H1 (cell line): ENCODE data around the gene OTOGL. TPM values are rescaled to one million over a fixed set of nuclear protein-coding genes. Genes with fewer than 3 reads are reported as not detected.
"Not testable (repeated sequence)": the region's sequence is repeated elsewhere in the genome, so short reads cannot be mapped to it uniquely, and the experiment has no call there.

ENCODE experiments used
- CTCF ChIA-PET: fragments of 300-600 bp; sonication (Branson Sonifier 250); formaldehyde crosslinking; loops from one replicate; lab custom pipeline; 2021; ENCODE audit not compliant: partially characterized antibody; lab: Charles Lee
- POLR2A ChIA-PET: fragments of 300-600 bp; sonication (Branson Sonifier 250); formaldehyde crosslinking; loops from one replicate; lab custom pipeline; 2021; ENCODE audit warnings: inconsistent platforms; ENCODE audit not compliant: partially characterized antibody; lab: Charles Lee
- DNase-seq, 2 experiments: peaks; one replicate each; pipeline versions ENCODE4 v3.0.0 to v3.0.0-alpha.2; 2010 to 2022; ENCODE audit warnings: low spot score in 2 of 2, low read depth in 1 of 2, mixed read lengths in 1 of 2
- FAIRE-seq: peaks from 2 replicates; lab custom pipeline; 2011; peaks lifted over from hg19 to GRCh38; lab: Jason Lieb, UNC
- H2AFZ ChIP-seq: 2 replicates; pipeline ENCODE4 v1.8.1; 2012; ENCODE audit warnings: low read length, inconsistent platforms
- H2AK5ac ChIP-seq: 2 replicates; pipeline ENCODE4 v1.6.1; 2013; ENCODE audit warnings: low read depth, low read length
- H2BK120ac ChIP-seq: replicated peaks from 2 replicates; pipeline ENCODE3; 2013; ENCODE audit warnings: low read depth, low read length, inconsistent platforms
- H2BK12ac ChIP-seq: 2 replicates; pipeline ENCODE4 v1.6.1; 2013; ENCODE audit warnings: low read depth, low read length
- H2BK15ac ChIP-seq: 2 replicates; pipeline ENCODE4 v1.6.1; 2013; ENCODE audit warnings: low read length
- H2BK20ac ChIP-seq: 2 replicates; pipeline ENCODE4 v1.6.1; 2013; ENCODE audit warnings: low read length
- H2BK5ac ChIP-seq: 2 replicates; pipeline ENCODE4 v1.6.1; 2013; ENCODE audit warnings: low read depth, low read length
- H3K14ac ChIP-seq: 2 replicates; pipeline ENCODE4 v1.6.1; 2013; ENCODE audit warnings: inconsistent platforms; ENCODE audit not compliant: insufficient read length
- H3K18ac ChIP-seq: 2 replicates; pipeline ENCODE4 v1.6.1; 2013; ENCODE audit warnings: low read length; ENCODE audit errors: extremely low read depth
- H3K23ac ChIP-seq: 2 replicates; pipeline ENCODE4 v1.6.1; 2013; ENCODE audit warnings: inconsistent platforms; ENCODE audit not compliant: insufficient read length
- H3K23me2 ChIP-seq: 2 replicates; pipeline ENCODE4 v1.6.1; 2013; ENCODE audit warnings: low read depth, low read length
- H3K27ac ChIP-seq: 2 replicates; pipeline ENCODE4 v1.6.1; 2011; ENCODE audit warnings: low read depth, low read length, inconsistent platforms
- H3K27me3 ChIP-seq, 4 experiments: replicated peaks in 1 of 4; 1 replicate in 1 of 4; 2 replicates in 3 of 4; pipeline versions ENCODE4 v1.6.1 to v1.8.1; 2011 to 2013; ENCODE audit warnings: low read length in 3 of 4, mild to moderate bottlenecking in 3 of 4, inconsistent platforms in 2 of 4, mixed read lengths in 2 of 4, moderate library complexity in 1 of 4; ENCODE audit not compliant: control insufficient read depth in 3 of 4, insufficient read depth in 3 of 4; ENCODE audit errors: extremely low read depth in 1 of 4
- H3K36me3 ChIP-seq, 4 experiments: 2 replicates each; pipeline versions ENCODE4 v1.6.1 to v1.8.1; 2011 to 2013; ENCODE audit warnings: mild to moderate bottlenecking in 4 of 4, low read length in 3 of 4, moderate library complexity in 2 of 4, control low read depth in 1 of 4, inconsistent platforms in 1 of 4; ENCODE audit not compliant: insufficient read depth in 4 of 4, control insufficient read depth in 2 of 4
- H3K4ac ChIP-seq: replicated peaks from 2 replicates; pipeline ENCODE3; 2013; ENCODE audit warnings: low read length, low read depth, mixed read lengths, inconsistent platforms; ENCODE audit not compliant: insufficient read length
- H3K4me1 ChIP-seq, 4 experiments: replicated peaks in 1 of 4; 1 replicate in 1 of 4; 2 replicates in 3 of 4; pipeline versions ENCODE4 v1.6.1 to v1.8.1; 2011 to 2013; ENCODE audit warnings: low read length in 3 of 4, inconsistent platforms in 2 of 4, mixed read lengths in 1 of 4; ENCODE audit not compliant: insufficient read depth in 4 of 4, control insufficient read depth in 3 of 4
- H3K4me2 ChIP-seq, 2 experiments: 2 replicates each; pipeline versions ENCODE4 v1.6.1 to v1.8.1; 2011 to 2013; ENCODE audit warnings: low read depth in 2 of 2, low read length in 2 of 2, control low read depth in 1 of 2, inconsistent platforms in 1 of 2, mild to moderate bottlenecking in 1 of 2; ENCODE audit not compliant: insufficient read depth in 1 of 2
- H3K4me3 ChIP-seq, 4 experiments: fragments of 200-600, 300-600 bp in 1 of 4; sonication (generic), shearing (Covaris generic), sonication (Bioruptor Twin) in 1 of 4; 2 replicates each; pipeline versions ENCODE4 v1.5.1 to v1.8.1; 2011 to 2016; ENCODE audit warnings: low read length in 4 of 4, low read depth in 3 of 4, control low read depth in 2 of 4, inconsistent platforms in 2 of 4, mild to moderate bottlenecking in 2 of 4, mixed read lengths in 1 of 4, moderate library complexity in 1 of 4; ENCODE audit not compliant: insufficient read depth in 2 of 4; ENCODE audit errors: extremely low read depth in 1 of 4
- H3K56ac ChIP-seq: replicated peaks from 2 replicates; pipeline ENCODE3; 2013; ENCODE audit warnings: low read depth, mild to moderate bottlenecking, mixed read lengths, low read length, inconsistent platforms; ENCODE audit not compliant: insufficient read length
- H3K79me1 ChIP-seq: 2 replicates; pipeline ENCODE4 v1.6.1; 2013; ENCODE audit warnings: low read depth, low read length, control low read depth
- H3K79me2 ChIP-seq, 2 experiments: 2 replicates each; pipeline versions ENCODE4 v1.6.1 to v1.8.1; 2012 to 2013; ENCODE audit warnings: low read length in 2 of 2, mild to moderate bottlenecking in 2 of 2, inconsistent platforms in 1 of 2; ENCODE audit not compliant: insufficient read depth in 2 of 2, control insufficient read depth in 1 of 2
- H3K9ac ChIP-seq, 4 experiments: replicated peaks in 1 of 4; 1 replicate in 1 of 4; 2 replicates in 3 of 4; pipeline versions ENCODE4 v1.6.1 to v1.8.1; 2011 to 2013; ENCODE audit warnings: low read depth in 3 of 4, low read length in 3 of 4, control low read depth in 2 of 4, mild to moderate bottlenecking in 2 of 4, moderate library complexity in 2 of 4, inconsistent platforms in 1 of 4; ENCODE audit errors: extremely low read depth in 1 of 4
- H3K9me3 ChIP-seq, 2 experiments: 2 replicates each; pipeline versions ENCODE4 v1.6.1 to v1.8.1; 2012 to 2013; ENCODE audit warnings: mild to moderate bottlenecking in 2 of 2, moderate library complexity in 2 of 2, control low read depth in 1 of 2, inconsistent platforms in 1 of 2, low read depth in 1 of 2, low read length in 1 of 2, mixed read lengths in 1 of 2; ENCODE audit not compliant: insufficient read depth in 2 of 2
- H4K20me1 ChIP-seq, 2 experiments: replicated peaks in 1 of 2; 2 replicates each; pipeline versions ENCODE3 to v1.8.1; 2011 to 2013; ENCODE audit warnings: inconsistent platforms in 2 of 2, low read length in 2 of 2, mild to moderate bottlenecking in 1 of 2; ENCODE audit not compliant: insufficient read depth in 2 of 2, control insufficient read depth in 1 of 2
- H4K5ac ChIP-seq: 2 replicates; pipeline ENCODE4 v1.6.1; 2013; ENCODE audit warnings: low read length, low read depth, mixed read lengths, inconsistent platforms; ENCODE audit not compliant: insufficient read length
- H4K8ac ChIP-seq: 2 replicates; pipeline ENCODE4 v1.8.0; 2013; ENCODE audit warnings: mild to moderate bottlenecking, moderate library complexity, low read length, inconsistent platforms; ENCODE audit not compliant: insufficient read depth; ENCODE audit errors: extremely low read depth
- H4K91ac ChIP-seq: replicated peaks from 2 replicates; pipeline ENCODE3; 2013; ENCODE audit warnings: low read length, mixed read lengths, inconsistent platforms; ENCODE audit not compliant: insufficient read length
- WGBS, 2 experiments: shearing (Covaris generic) in 1 of 2; methylation state at CpG; one replicate each; pipeline versions ENCODE4 v1.1.6 to v1.1.7; 2013 to 2015; ENCODE audit warnings: low lambda C conversion rate in 2 of 2, mixed read lengths in 2 of 2, inconsistent platforms in 1 of 2, low coverage in 1 of 2, missing lambda C conversion rate in 1 of 2; ENCODE audit not compliant: insufficient replicate concordance in 2 of 2, insufficient coverage in 1 of 2, insufficient read length in 1 of 2; ENCODE audit errors: extremely low coverage in 1 of 2, missing lambda C conversion rate in 1 of 2; 5-methylcytosine and 5-hydroxymethylcytosine counted together
- polyA plus RNA-seq, 7 experiments: library from polyadenylated mRNA; depleted of rRNA in 3 of 7; stranded (reverse) in 5 of 7; unstranded in 2 of 7; fragments of >200 nt in 5 of 7; fragments of 200-250 nt in 2 of 7; gene quantifications; 1 replicate in 5 of 7; 2 replicates in 1 of 7; 4 replicates in 1 of 7; pipeline versions ENCODE4 v1.2.1 to v1.2.3, GENCODE V29; 2011 to 2013; ENCODE audit warnings: missing spikeins in 2 of 7, mixed read lengths in 2 of 7
- total RNA-seq: library from RNA; stranded (reverse); fragmentation: NEBNext Ultra II Directional; extraction: Animal tissue kit (Norgen Biotek cat#: 25700); gene quantifications from 2 replicates; pipeline ENCODE4 v1.2.1, GENCODE V29; 2021

The OTOGL gene
- total and polyA plus RNA-seq, 2 of the 8 experiments (the other 6 are each of a cell fraction or from before 2014, with no cell fraction given), result 0.12 to 0.17 TPM

GRCh38 chr12:80218925-80219324 lies 119.6 kb downstream of the OTOGL start:
- H4K91ac ChIP-seq, H3K4me2 ChIP-seq, DNase-seq, FAIRE-seq, H2AK5ac ChIP-seq, H3K79me1 ChIP-seq, H3K4ac ChIP-seq, H3K14ac ChIP-seq, H2BK15ac ChIP-seq, H3K23ac ChIP-seq, H4K5ac ChIP-seq, H3K9me3 ChIP-seq, H3K4me1 ChIP-seq, H3K27me3 ChIP-seq, H3K18ac ChIP-seq, H3K9ac ChIP-seq, H3K36me3 ChIP-seq, H3K4me3 ChIP-seq, H2BK12ac ChIP-seq, H2AFZ ChIP-seq, H3K79me2 ChIP-seq, H2BK20ac ChIP-seq, H2BK120ac ChIP-seq, H3K27ac ChIP-seq, H4K20me1 ChIP-seq, H4K8ac ChIP-seq, H3K23me2 ChIP-seq, H2BK5ac ChIP-seq, POLR2A ChIA-PET, H3K56ac ChIP-seq: not testable (repeated sequence)
- WGBS, 2 experiments, result 93% methylated on average over 5 of the region's 5 CpGs; no CpG with 5 or more reads in 1 of the 2 experiments
- CTCF ChIA-PET, result interaction anchor here (1.2 kb wide), 1 partner anchor 48 kb away, joined by 5 read pairs; no protein-coding TSS in a partner anchor
